Fibroblast of lung (primary cell): ENCODE results near the gene CSNK1E. TPM values are rescaled to one million over a fixed set of nuclear protein-coding genes. Genes with fewer than 3 reads are reported as not detected.

Source experiments
- DNase-seq, 2 donors: peaks; one replicate each; pipeline versions ENCODE4 v3.0.0 to v3.0.0-alpha.2; 2010; ENCODE audit warnings: low read depth in 2 of 2
- H2AFZ ChIP-seq: 2 replicates; pipeline ENCODE4 v1.5.1; 2012; ENCODE audit warnings: low read length, control low read depth, inconsistent platforms
- H3K27ac ChIP-seq: 2 replicates; pipeline ENCODE4 v1.5.1; 2011; ENCODE audit warnings: low read length, control low read depth; ENCODE audit not compliant: insufficient read depth
- H3K27me3 ChIP-seq: 2 replicates; pipeline ENCODE4 v1.5.1; 2011; ENCODE audit warnings: mild to moderate bottlenecking, low read length; ENCODE audit not compliant: control insufficient read depth, insufficient read depth
- H3K36me3 ChIP-seq: 2 replicates; pipeline ENCODE4 v1.5.1; 2011; ENCODE audit warnings: low read length; ENCODE audit not compliant: control insufficient read depth, insufficient read depth
- H3K4me1 ChIP-seq: 2 replicates; pipeline ENCODE4 v1.5.1; 2011; ENCODE audit warnings: low read length; ENCODE audit not compliant: control insufficient read depth, insufficient read depth; ENCODE audit errors: extremely low read depth
- H3K4me2 ChIP-seq: 2 replicates; pipeline ENCODE4 v1.5.1; 2011; ENCODE audit warnings: low read length, control low read depth; ENCODE audit not compliant: insufficient read depth; ENCODE audit errors: extremely low read depth
- H3K4me3 ChIP-seq, 4 experiments: fragments of 200-600 bp in 1 of 4; sonication (generic) in 1 of 4; replicated peaks in 1 of 4; 2 replicates each; pipeline ENCODE4 v1.5.1; 2011 to 2016; ENCODE audit warnings: low read length in 4 of 4, low read depth in 3 of 4, mild to moderate bottlenecking in 3 of 4, control low read depth in 2 of 4, inconsistent platforms in 1 of 4, mixed read lengths in 1 of 4; ENCODE audit not compliant: insufficient read depth in 1 of 4; ENCODE audit errors: control extremely low read depth in 1 of 4
- H3K79me2 ChIP-seq: 2 replicates; pipeline ENCODE4 v1.5.1; 2012; ENCODE audit warnings: mild to moderate bottlenecking, low read length, inconsistent platforms; ENCODE audit not compliant: control insufficient read depth, insufficient read depth
- H3K9ac ChIP-seq: 2 replicates; pipeline ENCODE4 v1.5.1; 2011; ENCODE audit warnings: mild to moderate bottlenecking, low read length, control low read depth; ENCODE audit not compliant: insufficient read depth
- H3K9me3 ChIP-seq: 2 replicates; pipeline ENCODE4 v1.5.1; 2012; ENCODE audit warnings: low read depth, low read length; ENCODE audit not compliant: control insufficient read depth, insufficient read depth
- H4K20me1 ChIP-seq: 2 replicates; pipeline ENCODE4 v1.5.1; 2011; ENCODE audit warnings: low read length; ENCODE audit not compliant: control insufficient read depth, insufficient read depth; ENCODE audit errors: extremely low read depth
- CTCF ChIP-seq, 2 donors: IDR thresholded peaks in 1 of 2; conservative IDR thresholded peaks in 1 of 2; 1 replicate in 1 of 2; 2 replicates in 1 of 2; pipeline ENCODE4 v1.5.1; 2011 to 2012; ENCODE audit warnings: low read length in 2 of 2, control low read depth in 1 of 2, inconsistent platforms in 1 of 2, low read depth in 1 of 2, mild to moderate bottlenecking in 1 of 2
- EZH2 ChIP-seq: IDR thresholded peaks from 2 replicates; pipeline ENCODE4 v1.5.1; 2012; ENCODE audit warnings: low read length, control low read depth, mild to moderate bottlenecking; ENCODE audit errors: missing control alignments
- polyA plus RNA-seq, 2 donors: library from polyadenylated mRNA; depleted of rRNA in 1 of 2; stranded (reverse) in 1 of 2; unstranded in 1 of 2; fragments of >200 nt; gene quantifications; 2 replicates each; pipeline ENCODE4 v1.2.1, GENCODE V29; 2011 to 2012; ENCODE audit warnings: missing spikeins in 1 of 2
- total RNA-seq: library from RNA; depleted of rRNA; stranded (reverse); fragments of >200 nt; gene quantifications from 2 replicates; pipeline ENCODE4 v1.2.1, GENCODE V29; 2014

The CSNK1E gene
- total and polyA plus RNA-seq, 2 donors (not counting 1 experiment from before 2014, with no cell fraction given) = 99.3 to 121 TPM

GRCh38 chr22:38347944-38348750 lies 30.9 kb upstream of the CSNK1E start:
- no peaks in the 10 kb centered on the region for H4K20me1 ChIP-seq
- no peak for DNase-seq

GRCh38 chr22:38347181-38347943 lies 30.1 kb upstream of the CSNK1E start:
- Histone ChIP-seq H3K4me1 (no peaks in the 10 kb centered on the region), H3K9me3 (no peaks in the 10 kb centered on the region), H3K36me3 (no peaks in the 10 kb centered on the region), H3K27me3 (no peaks in the 10 kb centered on the region), H2AFZ (no peak overlapping the region), H3K4me2 (no peak overlapping the region), H3K9ac (no peak overlapping the region), H3K4me3 (no peak overlapping the region), H3K27ac (no peak overlapping the region), H3K79me2 (no peaks in the 10 kb centered on the region), H4K20me1 (no peaks in the 10 kb centered on the region)
- DNase-seq = no peak
- TF ChIP-seq CTCF (conservative IDR thresholded peaks at IDR 0.05 in 1 of 2, IDR thresholded peaks at IDR 0.05 in 1 of 2; ENCODE audit: low read depth in 1 of 2, low read length in 2 of 2) (no peak), EZH2 (no peak)

More at GRCh38 chr22:38347944-38348750, 30.9 kb upstream of the CSNK1E start:
- no peaks in the 10 kb centered on the region for H3K27me3 ChIP-seq
- no peak overlapping the region for H3K27ac ChIP-seq
- H3K4me2 ChIP-seq = no peak overlapping the region
- no peaks in the 10 kb centered on the region for H3K79me2 ChIP-seq
- no peak overlapping the region for H2AFZ ChIP-seq
- no peak overlapping the region for H3K4me3 ChIP-seq
- no peaks in the 10 kb centered on the region for H3K4me1 ChIP-seq
- no peaks in the 10 kb centered on the region for H3K36me3 ChIP-seq
- H3K9me3 ChIP-seq = no peaks in the 10 kb centered on the region
- no peak overlapping the region for H3K9ac ChIP-seq
- TF ChIP-seq EZH2 (no peak), CTCF (conservative IDR thresholded peaks at IDR 0.05 in 1 of 2, IDR thresholded peaks at IDR 0.05 in 1 of 2; ENCODE audit: low read depth in 1 of 2, low read length in 2 of 2) (no peak)

GRCh38 chr22:38346506-38346905 lies 29.3 kb upstream of the CSNK1E start:
- no peaks in the 10 kb centered on the region for H4K20me1 ChIP-seq
- DNase-seq = no peak
- no peaks in the 10 kb centered on the region for H3K4me1 ChIP-seq
- H3K4me2 ChIP-seq = no peak overlapping the region
- H3K36me3 ChIP-seq = no peaks in the 10 kb centered on the region
- TF ChIP-seq EZH2 (no peak), CTCF (conservative IDR thresholded peaks at IDR 0.05 in 1 of 2, IDR thresholded peaks at IDR 0.05 in 1 of 2; ENCODE audit: low read depth in 1 of 2, low read length in 2 of 2) (no peak)
- no peaks in the 10 kb centered on the region for H3K79me2 ChIP-seq
- H3K4me3 ChIP-seq = no peak overlapping the region
- no peaks in the 10 kb centered on the region for H3K27me3 ChIP-seq
- no peaks in the 10 kb centered on the region for H3K9me3 ChIP-seq
- H3K9ac ChIP-seq = no peak overlapping the region
- no peak overlapping the region for H3K27ac ChIP-seq
- H2AFZ ChIP-seq = no peak overlapping the region
